GM21529 (cell line): ENCODE data around the gene DNAJC4.
A peak's percentile ranks its signal among the peaks of the same experiment; 100 is the strongest.

Experiments
- ATAC-seq: cut with Tn5 transposase; IDR thresholded peaks from one replicate; pipeline ENCODE4 v1.9.1; 2021; ENCODE audit not compliant: unreplicated experiment

The DNAJC4 gene

GRCh38 chr11:64208086-64208795, 22.1 kb upstream of the DNAJC4 start:
- ATAC-seq = no peak

DNA sequence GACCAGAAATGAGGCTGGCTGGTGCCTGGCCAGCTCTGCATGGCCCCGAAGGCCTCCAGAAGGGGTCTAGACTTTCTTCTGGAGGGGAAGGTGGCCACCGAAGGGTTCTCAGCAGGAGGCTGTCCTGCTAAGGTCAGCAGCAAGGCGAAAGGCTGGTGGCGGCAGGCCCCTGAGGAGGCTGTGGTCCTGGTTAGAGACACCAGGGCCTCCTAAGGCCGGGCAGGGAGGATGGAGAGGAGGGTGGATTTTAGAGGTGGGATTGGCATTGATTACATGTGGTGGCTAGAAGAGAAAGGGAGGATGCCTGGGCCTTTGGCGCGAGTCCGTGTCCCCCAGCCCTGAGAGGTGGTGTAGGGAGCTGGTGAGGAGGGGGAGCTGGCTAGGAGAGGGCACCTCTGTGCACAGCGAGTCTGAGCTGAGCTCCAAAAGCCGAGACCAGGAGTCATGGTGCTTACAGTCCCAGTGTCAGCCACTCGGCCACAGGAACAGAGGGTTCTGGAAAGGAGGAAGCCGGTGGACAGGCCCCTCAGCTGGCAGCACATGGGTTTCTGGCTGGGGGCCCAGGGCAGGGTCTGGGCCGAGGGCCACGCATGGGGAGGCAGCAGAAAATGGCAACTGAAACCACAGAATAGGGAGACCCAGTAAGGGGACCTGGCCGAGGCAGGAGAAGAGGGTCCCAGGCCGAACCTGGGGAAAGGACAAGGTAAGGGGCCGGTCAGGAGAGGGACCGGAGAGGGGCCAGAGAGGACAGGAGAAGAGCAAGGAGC, 21.4 kb upstream of the DNAJC4 start:
- ATAC-seq = no peak

DNA sequence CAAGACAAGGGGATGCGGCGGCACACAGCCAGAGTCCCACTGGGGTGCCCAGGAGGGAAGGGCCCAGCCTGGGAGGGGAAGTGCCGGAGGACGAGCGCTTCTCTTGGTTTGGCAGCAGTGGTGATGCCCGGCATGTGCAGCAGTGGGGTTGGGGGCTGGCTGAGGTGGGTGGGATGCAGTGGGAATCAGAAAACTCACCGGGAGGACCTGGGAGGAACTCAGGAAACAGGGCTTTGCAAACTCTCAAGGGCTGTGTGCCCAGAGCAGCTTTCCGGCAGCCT, 20.8 kb upstream of the DNAJC4 start:
- ATAC-seq = no peak

DNA sequence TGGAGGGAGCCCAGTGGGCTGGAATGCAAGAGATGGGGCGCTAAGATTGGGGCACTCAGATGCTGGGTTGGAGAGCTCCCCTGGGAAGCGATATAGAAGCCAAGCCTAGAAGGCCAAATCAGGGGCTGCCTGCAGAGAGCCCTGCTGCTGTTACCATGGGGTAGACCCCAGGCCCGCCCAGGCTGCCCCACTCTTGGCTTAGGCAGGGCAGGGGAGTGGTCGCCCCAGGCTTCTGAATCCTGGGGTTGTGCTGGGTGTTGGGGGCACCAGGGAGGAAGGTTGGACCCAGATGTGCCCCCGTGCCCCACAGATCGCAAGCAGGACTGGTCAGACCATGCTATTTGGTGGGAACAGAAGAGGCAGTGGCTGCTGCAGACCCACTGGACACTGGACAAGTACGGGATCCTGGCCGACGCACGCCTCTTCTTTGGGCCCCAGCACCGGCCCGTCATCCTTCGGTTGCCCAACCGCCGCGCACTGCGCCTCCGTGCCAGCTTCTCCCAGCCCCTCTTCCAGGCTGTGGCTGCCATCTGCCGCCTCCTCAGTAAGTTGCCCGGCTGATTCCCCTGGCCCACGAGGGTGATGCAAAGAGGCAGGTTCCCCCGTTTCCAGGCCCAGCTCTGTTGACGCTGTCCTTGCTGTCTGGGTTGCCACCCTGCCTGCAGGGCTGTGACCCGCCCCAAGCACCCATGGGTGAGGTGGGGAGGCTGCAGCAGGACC, 19.9 kb upstream of the DNAJC4 start:
- ATAC-seq = no peak

GRCh38 chr11:64211181-64211872, 19.0 kb upstream of the DNAJC4 start:
- ATAC-seq = no peak

DNA sequence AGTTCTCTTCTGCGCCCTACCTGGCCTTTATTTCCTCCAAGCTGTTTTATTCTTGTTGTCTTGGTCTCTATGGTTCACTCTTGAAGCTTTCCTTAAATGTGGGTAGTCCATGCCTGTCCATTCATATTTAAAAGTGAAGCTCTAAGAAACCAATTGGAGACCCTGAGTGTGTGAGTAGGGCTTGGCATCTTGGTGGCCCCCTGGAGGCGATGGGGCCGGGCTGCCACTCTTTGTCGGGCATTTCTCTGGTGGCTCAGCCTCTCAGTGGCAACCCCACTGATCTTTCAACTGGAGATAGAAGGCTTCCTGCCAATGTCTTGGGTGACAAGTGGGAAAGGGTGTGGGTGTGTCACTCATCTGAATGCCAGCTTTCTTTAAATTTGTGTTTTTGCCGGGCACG, 13.5 kb upstream of the DNAJC4 start:
- ATAC-seq = no peak

DNA sequence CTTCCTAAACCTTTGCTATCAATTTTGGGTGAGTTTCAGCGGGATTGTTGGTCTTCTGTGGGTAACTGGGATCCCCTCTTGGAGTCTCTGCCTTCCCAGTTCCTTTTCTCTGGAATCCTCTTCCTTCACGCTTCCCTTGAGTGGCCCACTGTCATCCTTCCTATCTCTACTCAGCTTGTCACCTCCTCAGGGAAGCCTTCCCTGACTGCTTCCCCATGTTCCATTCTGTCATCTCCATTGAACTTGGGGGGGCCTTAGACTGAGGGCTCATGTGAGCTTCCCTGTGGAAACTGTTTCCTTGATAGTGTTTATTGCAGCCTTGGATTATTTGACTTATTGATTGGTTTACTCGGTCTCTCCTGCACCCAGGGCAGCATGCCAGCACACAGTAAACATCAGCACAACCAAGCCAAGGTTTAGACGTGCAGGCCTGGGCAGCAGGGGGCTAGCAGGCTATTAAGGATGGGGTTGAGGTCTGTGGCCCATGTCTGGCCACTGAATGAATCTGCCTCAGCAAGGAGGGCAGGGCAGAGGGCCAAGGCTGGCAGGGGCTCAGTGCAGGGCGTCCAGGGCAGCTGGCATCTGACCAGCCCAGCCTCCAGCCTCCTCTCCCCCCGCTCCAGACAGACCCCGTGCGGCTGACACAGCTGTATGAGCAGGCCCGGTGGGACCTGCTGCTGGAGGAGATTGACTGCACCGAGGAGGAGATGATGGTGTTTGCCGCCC, 11.6 kb upstream of the DNAJC4 start:
- ATAC-seq = no peak

DNA sequence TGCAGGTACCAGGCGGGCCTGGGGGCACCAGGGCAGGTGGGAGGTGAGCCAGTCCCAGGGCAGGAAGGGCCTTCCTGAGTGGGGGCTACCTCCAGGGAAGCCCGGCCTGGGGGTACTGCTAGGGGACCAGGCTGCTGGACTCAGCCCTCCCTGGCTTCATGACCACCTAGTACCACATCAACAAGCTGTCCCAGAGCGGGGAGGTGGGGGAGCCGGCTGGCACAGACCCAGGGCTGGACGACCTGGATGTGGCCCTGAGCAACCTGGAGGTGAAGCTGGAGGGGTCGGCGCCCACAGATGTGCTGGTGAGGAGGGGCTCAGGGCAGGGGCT, 11.0 kb upstream of the DNAJC4 start:
- no peak for ATAC-seq

DNA sequence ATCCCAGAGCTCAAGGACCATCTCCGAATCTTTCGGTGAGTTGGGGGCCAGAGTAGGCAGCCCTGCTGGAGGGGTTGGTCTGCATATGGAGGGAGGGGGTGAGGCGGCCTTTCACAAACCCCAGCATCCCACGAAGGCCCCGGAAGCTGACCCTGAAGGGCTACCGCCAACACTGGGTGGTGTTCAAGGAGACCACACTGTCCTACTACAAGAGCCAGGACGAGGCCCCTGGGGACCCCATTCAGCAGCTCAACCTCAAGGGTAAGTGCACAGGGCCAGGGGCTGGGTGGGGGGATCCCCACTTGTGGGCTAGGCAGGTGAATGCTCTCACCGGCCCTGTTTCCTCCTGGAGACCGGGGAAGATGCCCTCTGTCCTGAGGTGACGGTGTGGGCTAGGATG, 10.6 kb upstream of the DNAJC4 start:
- no peak for ATAC-seq

GRCh38 chr11:64220271-64220670, 10.1 kb upstream of the DNAJC4 start:
- ATAC-seq = no peak

- no peak for ATAC-seq
These were observed 9.6 kb upstream of the DNAJC4 start for GRCh38 chr11:64220798-64221197.

GRCh38 chr11:64222651-64223000, 7.7 kb upstream of the DNAJC4 start:
- no peak for ATAC-seq

DNA sequence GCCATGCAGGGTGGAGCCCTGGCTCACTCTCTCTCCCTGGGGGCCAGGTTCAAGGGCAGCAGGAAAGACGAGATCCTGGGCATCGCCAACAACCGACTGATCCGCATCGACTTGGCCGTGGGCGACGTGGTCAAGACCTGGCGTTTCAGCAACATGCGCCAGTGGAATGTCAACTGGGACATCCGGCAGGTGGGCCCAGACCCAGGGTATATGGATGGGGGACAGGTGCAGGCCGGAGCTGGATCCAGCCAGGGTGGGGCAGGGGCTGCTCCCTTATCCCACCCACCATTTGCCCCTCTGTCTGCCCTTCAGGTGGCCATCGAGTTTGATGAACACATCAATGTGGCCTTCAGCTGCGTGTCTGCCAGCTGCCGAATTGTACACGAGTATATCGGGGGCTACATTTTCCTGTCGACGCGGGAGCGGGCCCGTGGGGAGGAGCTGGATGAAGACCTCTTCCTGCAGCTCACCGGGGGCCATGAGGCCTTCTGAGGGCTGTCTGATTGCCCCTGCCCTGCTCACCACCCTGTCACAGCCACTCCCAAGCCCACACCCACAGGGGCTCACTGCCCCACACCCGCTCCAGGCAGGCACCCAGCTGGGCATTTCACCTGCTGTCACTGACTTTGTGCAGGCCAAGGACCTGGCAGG, 7.2 kb upstream of the DNAJC4 start:
- no peak for ATAC-seq

DNA sequence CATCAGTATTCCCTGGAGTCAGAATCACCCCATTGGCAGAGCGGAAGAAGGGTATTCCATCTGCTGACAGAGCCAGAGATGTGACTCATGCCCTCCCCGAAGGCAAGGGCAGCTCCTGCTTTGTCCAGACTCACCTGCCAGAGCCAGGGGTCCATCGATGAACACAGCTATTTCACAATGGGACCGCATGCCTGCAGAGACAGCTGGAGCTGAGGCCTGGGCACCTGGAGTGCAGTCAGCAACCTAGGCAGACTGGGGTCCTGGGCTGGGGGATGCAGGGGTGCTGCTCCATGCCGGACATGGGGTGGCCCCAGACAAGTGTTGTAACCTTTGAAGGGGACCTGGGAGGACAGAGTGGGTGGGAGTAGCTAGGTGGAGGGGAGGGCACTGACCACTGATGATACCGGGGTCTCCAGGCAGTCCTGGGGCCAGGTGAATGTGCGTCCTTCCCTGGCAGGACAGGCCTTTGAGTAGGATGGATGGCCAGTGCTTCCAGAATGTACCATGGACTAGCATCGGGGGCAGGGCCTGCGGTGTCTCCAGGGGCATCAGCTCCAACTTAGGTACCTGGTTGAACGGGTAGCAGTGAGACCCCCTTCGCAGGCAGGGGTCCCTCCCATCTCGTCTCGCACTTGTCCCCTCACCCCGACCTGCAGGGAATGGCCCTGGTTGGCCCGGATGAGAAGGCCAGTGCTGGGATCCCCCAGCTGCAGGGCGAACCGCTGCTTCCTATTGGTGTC, 6.0 kb upstream of the DNAJC4 start:
- no peak for ATAC-seq

DNA sequence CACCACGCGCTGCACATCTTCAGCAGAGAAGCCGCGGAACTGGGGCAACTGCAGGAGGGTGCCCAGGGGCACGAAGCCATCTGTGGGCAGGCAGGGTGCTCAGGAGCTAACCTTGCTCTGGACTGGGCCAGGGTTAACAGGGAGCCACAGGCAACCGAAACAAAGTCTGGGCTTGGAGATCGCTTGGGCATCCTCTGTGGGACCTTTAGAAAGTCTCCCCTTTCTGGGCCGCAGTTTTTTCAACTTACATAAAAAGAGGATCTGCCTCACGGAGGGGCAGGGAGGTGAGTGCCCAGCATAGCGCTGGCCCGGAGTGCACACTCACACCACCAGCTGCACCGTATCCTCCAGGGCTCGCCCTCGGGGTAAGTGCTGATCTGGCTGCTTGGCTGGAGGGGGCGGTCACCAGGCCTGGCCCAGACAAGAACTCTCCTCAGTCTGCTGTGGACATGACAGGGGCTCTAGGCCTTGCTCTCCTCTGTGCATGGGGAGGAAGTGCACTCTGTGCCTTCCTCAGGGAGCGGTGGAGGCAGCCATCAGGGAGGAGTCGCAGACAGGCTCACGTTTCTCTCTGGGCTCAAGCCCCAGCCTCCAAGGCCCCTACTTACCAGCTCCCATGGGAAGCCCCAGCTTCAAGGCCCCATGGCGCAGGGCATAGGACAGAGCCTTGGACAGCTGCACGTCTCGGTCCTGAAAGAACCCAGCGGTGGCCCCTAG, 5.3 kb upstream of the DNAJC4 start:
- no peak for ATAC-seq

GRCh38 chr11:64225608-64226506, 4.5 kb upstream of the DNAJC4 start, which contains the start of the genes NUDT22 and TRPT1:
TSS of gene NUDT22 (plus strand) at chr11:64226274. CDS start at chr11:64226653, 379 bp downstream.
TSS of gene TRPT1 (minus strand) at chr11:64226186. CDS start at chr11:64225860, 326 bp downstream.
- peak; percentile 42 for ATAC-seq

GRCh38 chr11:64226507-64227051, 3.8 kb upstream of the DNAJC4 start:
- ATAC-seq = peak; percentile 38
